22Rv1 (cell line): ENCODE data around the gene CALML5.

ENCODE experiments used
- H3K27ac ChIP-seq: fragments of 450-650 bp; 2 replicates; pipeline ENCODE4 v1.5.1; 2017
- ZFX ChIP-seq: fragments of 450-650 bp; IDR thresholded peaks from 2 replicates; pipeline ENCODE4 v1.6.1; 2017; ENCODE audit warnings: antibody characterized with exemption, borderline replicate concordance
- TF ChIP-seq, protein P1 (sequence below): fragments of 450-650 bp; IDR thresholded peaks from 2 replicates; pipeline ENCODE4 v1.5.1; 2017; ENCODE audit warnings: mild to moderate bottlenecking

Gene CALML5

DNA sequence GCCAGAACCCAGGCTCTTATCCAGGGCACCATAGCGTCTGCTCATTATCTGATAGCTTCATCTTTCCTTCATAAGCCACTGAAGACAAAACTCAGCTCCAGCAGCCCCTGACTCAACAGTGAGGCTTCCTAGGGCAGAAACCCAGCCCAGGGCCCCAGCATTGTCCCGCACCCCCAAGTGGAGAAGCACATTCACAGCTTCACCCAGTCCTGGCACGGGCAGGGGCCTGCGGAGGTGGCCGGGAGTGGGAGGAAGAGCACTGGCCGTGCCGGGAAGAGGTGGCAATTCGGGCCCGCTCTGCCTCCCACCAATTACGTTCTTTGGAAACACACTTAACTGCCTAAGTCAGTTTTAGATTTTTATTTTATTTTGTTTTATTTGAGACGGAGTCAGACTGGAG is 10.3 kb upstream of the CALML5 start:
- H3K27ac ChIP-seq = peak overlapping the region; percentile 40
- TF ChIP-seq ZFX = no peak
- TF ChIP-seq, protein P1, sequence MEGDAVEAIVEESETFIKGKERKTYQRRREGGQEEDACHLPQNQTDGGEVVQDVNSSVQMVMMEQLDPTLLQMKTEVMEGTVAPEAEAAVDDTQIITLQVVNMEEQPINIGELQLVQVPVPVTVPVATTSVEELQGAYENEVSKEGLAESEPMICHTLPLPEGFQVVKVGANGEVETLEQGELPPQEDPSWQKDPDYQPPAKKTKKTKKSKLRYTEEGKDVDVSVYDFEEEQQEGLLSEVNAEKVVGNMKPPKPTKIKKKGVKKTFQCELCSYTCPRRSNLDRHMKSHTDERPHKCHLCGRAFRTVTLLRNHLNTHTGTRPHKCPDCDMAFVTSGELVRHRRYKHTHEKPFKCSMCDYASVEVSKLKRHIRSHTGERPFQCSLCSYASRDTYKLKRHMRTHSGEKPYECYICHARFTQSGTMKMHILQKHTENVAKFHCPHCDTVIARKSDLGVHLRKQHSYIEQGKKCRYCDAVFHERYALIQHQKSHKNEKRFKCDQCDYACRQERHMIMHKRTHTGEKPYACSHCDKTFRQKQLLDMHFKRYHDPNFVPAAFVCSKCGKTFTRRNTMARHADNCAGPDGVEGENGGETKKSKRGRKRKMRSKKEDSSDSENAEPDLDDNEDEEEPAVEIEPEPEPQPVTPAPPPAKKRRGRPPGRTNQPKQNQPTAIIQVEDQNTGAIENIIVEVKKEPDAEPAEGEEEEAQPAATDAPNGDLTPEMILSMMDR = no peak

DNA sequence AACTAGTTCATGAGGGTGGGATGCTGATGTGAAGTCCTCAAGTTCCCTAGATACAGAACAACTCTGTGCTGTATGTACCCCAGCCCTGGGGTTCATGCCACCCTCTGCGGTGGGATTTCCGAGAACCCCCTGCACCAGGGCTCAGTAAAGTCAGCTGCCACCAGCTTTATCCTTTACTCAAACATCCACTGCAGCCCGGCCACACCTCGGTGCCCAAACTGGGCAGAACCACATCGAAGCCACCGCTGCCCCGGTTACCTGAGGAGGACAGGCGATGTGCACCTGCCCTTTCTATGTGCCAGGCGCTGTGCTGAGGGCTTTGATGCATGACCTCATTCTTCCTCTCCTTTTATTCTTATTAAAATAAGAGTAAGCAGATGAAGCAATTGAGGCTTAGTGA is 9.9 kb upstream of the CALML5 start:
- TF ChIP-seq, protein P1 = no peak
- TF ChIP-seq ZFX = no peak
- no peak overlapping the region for H3K27ac ChIP-seq

DNA sequence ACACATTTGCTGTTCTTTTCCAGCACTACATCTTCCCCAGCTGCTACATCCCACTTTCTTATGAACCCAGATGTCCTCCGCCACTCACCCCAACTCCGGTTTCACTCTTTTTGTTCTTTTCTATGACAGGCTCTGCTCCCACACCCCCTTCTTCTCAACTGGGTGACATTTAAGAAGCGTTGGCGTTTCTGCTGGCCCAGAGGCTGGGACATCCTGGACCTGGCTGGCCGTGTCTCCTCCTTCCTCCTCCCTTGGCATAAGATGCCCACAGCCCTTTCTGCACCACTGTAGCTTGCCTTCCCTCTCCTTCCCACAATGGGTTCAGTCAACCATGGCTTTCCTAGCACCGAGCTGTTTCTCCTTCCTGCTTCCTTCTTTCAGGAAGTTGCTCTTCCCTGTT is 9.4 kb upstream of the CALML5 start:
- TF ChIP-seq ZFX = no peak
- TF ChIP-seq, protein P1 = no peak
- H3K27ac ChIP-seq = no peak overlapping the region

DNA sequence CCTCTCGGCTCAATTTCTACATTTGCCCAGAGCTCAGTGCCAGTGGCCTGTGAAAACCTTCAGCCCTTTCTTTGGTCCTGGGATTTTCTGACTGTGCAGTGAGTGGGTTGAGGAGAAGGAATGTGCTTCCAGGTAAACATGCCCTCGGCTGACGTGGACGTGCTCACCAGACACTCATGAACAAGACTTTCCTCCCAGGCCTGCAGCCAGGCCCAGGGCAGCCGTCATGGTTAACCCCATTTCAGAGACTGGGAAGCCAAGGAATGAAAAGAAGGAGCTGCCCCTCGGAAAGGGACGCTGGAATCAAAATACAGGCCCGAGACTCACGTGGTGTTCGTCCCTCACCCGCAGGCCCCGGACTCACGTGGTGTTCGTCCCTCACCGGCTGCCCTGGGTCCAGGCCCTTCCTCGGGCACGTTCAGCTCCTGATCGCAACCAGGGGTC is 8.8 kb upstream of the CALML5 start:
- TF ChIP-seq, protein P1 = no peak
- no peak for TF ChIP-seq ZFX
- no peak overlapping the region for H3K27ac ChIP-seq

DNA sequence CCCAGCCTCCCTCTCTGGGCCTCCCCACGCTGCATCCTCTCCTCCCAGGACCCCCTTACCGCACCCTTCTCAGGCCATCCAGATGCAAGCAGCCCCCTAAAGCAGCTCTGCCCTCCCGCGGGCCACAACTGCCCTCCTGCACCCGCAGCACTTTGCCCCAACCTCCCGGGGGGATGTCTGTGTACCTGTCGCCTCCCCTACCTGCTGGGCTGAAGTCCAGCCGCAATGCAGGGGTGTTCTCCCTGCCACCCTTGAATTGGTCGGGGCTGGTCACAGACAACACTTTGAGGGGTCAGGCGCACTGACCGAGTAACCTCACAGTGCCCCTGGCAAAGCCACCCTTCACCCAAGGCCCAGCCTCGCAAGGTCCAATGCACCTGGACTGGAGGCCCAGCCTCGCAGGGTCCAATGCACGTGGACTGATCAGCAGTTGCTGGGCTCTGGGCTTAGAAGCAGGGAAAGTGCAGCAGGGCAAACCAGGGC is 8.3 kb upstream of the CALML5 start:
- no peak overlapping the region for H3K27ac ChIP-seq
- TF ChIP-seq, protein P1 = no peak
- no peak for TF ChIP-seq ZFX

DNA sequence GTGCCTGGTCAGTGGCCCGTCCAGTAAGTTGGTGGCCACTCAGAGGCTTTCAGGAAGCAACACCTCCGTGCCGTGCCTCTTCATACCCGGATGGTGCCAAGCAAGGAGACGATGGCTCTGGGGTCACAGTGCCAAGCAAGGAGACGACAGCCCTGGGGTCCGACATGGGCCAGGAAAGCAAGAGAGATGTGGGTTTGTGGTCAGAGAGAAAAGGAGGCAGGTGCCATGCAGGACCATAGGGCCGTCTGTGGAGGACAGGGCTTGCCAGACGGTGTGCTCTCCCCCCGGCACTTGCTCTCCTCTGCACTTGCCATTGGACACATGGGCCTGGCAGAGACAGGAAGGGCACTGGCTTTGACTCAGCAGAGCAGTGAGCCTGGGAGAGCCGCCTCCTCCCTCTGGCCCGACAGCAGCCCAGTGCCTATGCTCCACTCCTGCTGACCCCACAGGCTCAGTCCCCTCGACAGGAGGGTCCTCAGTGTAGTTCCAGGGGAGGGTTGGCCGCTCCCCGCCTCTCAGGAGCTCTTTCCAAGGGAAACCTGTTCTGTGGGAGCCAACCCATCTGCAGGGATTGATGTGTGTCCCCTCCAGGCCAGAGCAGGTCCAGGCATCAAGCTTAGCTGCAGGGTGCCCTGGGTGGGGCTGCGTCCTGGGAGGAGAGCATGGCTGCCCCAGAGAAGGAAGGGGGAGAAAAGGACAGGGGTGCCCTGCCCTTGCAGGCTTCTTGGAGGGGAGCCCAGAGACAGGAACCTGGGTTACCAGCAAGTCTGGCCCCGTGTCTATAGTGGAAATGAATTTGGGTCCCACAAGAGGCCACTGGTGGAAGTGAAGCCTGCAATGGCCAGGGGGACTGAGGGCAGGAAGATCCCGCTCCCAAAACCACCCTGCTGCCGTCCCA is 7.6 kb upstream of the CALML5 start:
- TF ChIP-seq, protein P1 = no peak

DNA sequence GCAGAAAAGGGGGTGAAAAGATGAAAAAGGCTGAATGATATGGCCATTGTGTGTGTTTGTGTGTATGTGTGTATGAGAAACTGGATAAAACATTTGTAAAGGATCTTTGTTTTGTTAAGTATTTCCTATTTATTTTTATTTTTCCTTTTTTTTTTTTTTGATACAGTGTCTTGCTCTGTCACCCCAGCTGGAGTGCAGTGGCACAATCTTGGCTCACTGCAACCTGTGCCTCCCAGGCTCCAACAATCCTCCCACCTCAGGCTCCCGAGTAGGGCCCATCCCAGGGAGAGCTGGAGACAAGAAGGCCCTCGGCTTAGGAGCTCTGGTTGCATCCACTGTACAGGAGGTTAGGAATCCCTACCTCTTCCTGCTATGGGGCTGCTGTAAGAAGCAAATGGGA is 6.9 kb upstream of the CALML5 start:
- no peak overlapping the region for H3K27ac ChIP-seq
- TF ChIP-seq ZFX = no peak
- TF ChIP-seq, protein P1 = no peak

More for the DNA sequence above, 7.6 kb upstream of the CALML5 start:
- H3K27ac ChIP-seq = no peak overlapping the region
